Endothelial cell of umbilical vein (primary cell): Measurements from ENCODE around the gene FOXM1. TPM values are rescaled to one million over a fixed set of nuclear protein-coding genes. Genes with fewer than 3 reads are reported as not detected.

Experiments
- BruUV-seq: library from RNA; stranded (reverse); fragments of 400-500 nt; replicated peaks from 2 replicates; lab custom pipeline; 2021; lab: Mats Ljungman, UMichigan
- CTCF ChIA-PET: fragments of 300-600, 350-600 bp; sonication (Branson Sonifier 250); formaldehyde crosslinking; loops from one replicate; lab custom pipeline; 2021; ENCODE audit warnings: antibody characterized with exemption, inconsistent platforms; lab: Charles Lee
- POLR2A ChIA-PET: fragments of 300-600, 350-600 bp; sonication (Branson Sonifier 250); formaldehyde crosslinking; loops from one replicate; lab custom pipeline; 2021; ENCODE audit warnings: antibody characterized with exemption, inconsistent platforms; lab: Charles Lee
- DNase-seq: peaks from one replicate; pipeline ENCODE4 v3.0.0-alpha.2; 2011; ENCODE audit warnings: low read depth, low spot score
- FAIRE-seq: peaks from 2 replicates; lab custom pipeline; 2011; peaks lifted over from hg19 to GRCh38; lab: Jason Lieb, UNC
- H2AFZ ChIP-seq: 2 replicates; pipeline ENCODE4 v1.6.0; 2012; ENCODE audit warnings: low read depth, low read length, control low read depth, inconsistent platforms
- H3K27ac ChIP-seq: 2 replicates; pipeline ENCODE4 v1.5.1; 2011; ENCODE audit warnings: low read depth, mild to moderate bottlenecking, control low read depth, low read length, moderate library complexity; ENCODE audit not compliant: insufficient read depth
- H3K27me3 ChIP-seq, 2 experiments: 2 replicates each; pipeline versions ENCODE4 v1.6.0 to v1.6.1; 2011; ENCODE audit warnings: low read length in 2 of 2, mixed read lengths in 1 of 2; ENCODE audit not compliant: control insufficient read depth in 2 of 2, insufficient read depth in 2 of 2
- H3K36me3 ChIP-seq, 2 experiments: 2 replicates in 1 of 2; 3 replicates in 1 of 2; pipeline ENCODE4 v1.5.1; 2011; ENCODE audit warnings: low read length in 2 of 2, mild to moderate bottlenecking in 1 of 2, moderate library complexity in 1 of 2; ENCODE audit not compliant: control insufficient read depth in 2 of 2, insufficient read depth in 2 of 2; ENCODE audit errors: extremely low read depth in 1 of 2
- H3K4me1 ChIP-seq: 3 replicates; pipeline ENCODE4 v1.5.1; 2011; ENCODE audit warnings: mild to moderate bottlenecking, low read length; ENCODE audit not compliant: control insufficient read depth, insufficient read depth; ENCODE audit errors: extremely low read depth
- H3K4me2 ChIP-seq: 2 replicates; pipeline ENCODE4 v1.6.1; 2011; ENCODE audit warnings: low read length, control low read depth, mixed read lengths; ENCODE audit not compliant: insufficient read depth
- H3K4me3 ChIP-seq, 3 experiments: fragments of 200-600 bp in 1 of 3; sonication (generic), shearing (Covaris generic) in 1 of 3; replicated peaks in 1 of 3; 2 replicates each; pipeline ENCODE4 v1.5.1; 2011 to 2016; ENCODE audit warnings: control low read depth in 3 of 3, low read length in 3 of 3, mild to moderate bottlenecking in 2 of 3, inconsistent platforms in 1 of 3, low read depth in 1 of 3, moderate library complexity in 1 of 3; ENCODE audit not compliant: insufficient read depth in 1 of 3
- H3K79me2 ChIP-seq: 2 replicates; pipeline ENCODE4 v1.6.0; 2012; ENCODE audit warnings: low read length, inconsistent platforms; ENCODE audit not compliant: control insufficient read depth, insufficient read depth
- H3K9ac ChIP-seq: replicated peaks from 2 replicates; pipeline ENCODE3; 2011; ENCODE audit warnings: low read length, control low read depth; ENCODE audit not compliant: insufficient read depth; ENCODE audit errors: extremely low read depth
- H3K9me1 ChIP-seq: replicated peaks from 3 replicates; pipeline ENCODE4 v1.6.0; 2011; ENCODE audit warnings: mild to moderate bottlenecking, low read length; ENCODE audit not compliant: control insufficient read depth, insufficient read depth; ENCODE audit errors: extremely low read depth
- H3K9me3 ChIP-seq: replicated peaks from 2 replicates; pipeline ENCODE4 v1.5.1; 2012; ENCODE audit warnings: low read length, inconsistent platforms; ENCODE audit not compliant: control insufficient read depth, insufficient read depth
- H4K20me1 ChIP-seq: replicated peaks from 2 replicates; pipeline ENCODE3; 2011; ENCODE audit warnings: mild to moderate bottlenecking, low read length; ENCODE audit not compliant: control insufficient read depth, insufficient read depth; ENCODE audit errors: extremely low read depth
- CTCF ChIP-seq, 2 donors: IDR thresholded peaks; 1 replicate in 1 of 2; 2 replicates in 1 of 2; pipeline ENCODE4 v1.5.1; 2011; ENCODE audit warnings: low read length in 2 of 2, mild to moderate bottlenecking in 2 of 2, moderate library complexity in 2 of 2, control low read depth in 1 of 2, inconsistent platforms in 1 of 2, low read depth in 1 of 2; ENCODE audit not compliant: insufficient read depth in 1 of 2; ENCODE audit errors: extremely low read depth in 1 of 2
- EZH2 ChIP-seq: IDR thresholded peaks from 2 replicates; pipeline ENCODE4 v1.6.1; 2012; ENCODE audit warnings: borderline replicate concordance, low read depth, mild to moderate bottlenecking, moderate library complexity, low read length, inconsistent platforms; ENCODE audit not compliant: severe bottlenecking
- FOS ChIP-seq: IDR thresholded peaks from 2 replicates; pipeline ENCODE4 v1.6.1; 2011; ENCODE audit warnings: mild to moderate bottlenecking, low read length, moderate library complexity, borderline replicate concordance; ENCODE audit not compliant: insufficient read depth
- GATA2 ChIP-seq: IDR thresholded peaks from 2 replicates; pipeline ENCODE4 v1.7.0; 2011; ENCODE audit warnings: low read depth, mild to moderate bottlenecking, moderate library complexity, mixed read lengths, low read length; ENCODE audit not compliant: insufficient read length, insufficient read depth
- JUN ChIP-seq: IDR thresholded peaks from 2 replicates; pipeline ENCODE4 v1.6.1; 2011; ENCODE audit warnings: borderline replicate concordance, low read depth; ENCODE audit not compliant: insufficient read length, insufficient read depth
- dilution Hi-C: fragments of 300-500 bp; cut with MboI; formaldehyde crosslinking; loops from one replicate; pipeline ENCODE4 v1.15.0; 2019; ENCODE audit warnings: low sequenced_read_pairs; ENCODE audit not compliant: extremely low pct_ligation_motif_present
- intact Hi-C: fragments of 100-400 bp; cut with micrococcal nuclease; formaldehyde crosslinking; loops from one replicate; pipeline ENCODE4 v1.10.0; 2022
- polyA plus RNA-seq, 4 experiments: library from polyadenylated mRNA; depleted of rRNA in 3 of 4; stranded (reverse) in 3 of 4; unstranded in 1 of 4; fragments of >200 nt; gene quantifications; 2 replicates each; pipeline versions ENCODE4 v1.2.1 to v1.2.3, GENCODE V29; 2011 to 2012; ENCODE audit warnings: missing spikeins in 1 of 4
- total RNA-seq: library from RNA; stranded (reverse); gene quantifications from 2 replicates; pipeline ENCODE4 v1.2.3, GENCODE V29; 2021
- TF ChIP-seq, protein P1 (sequence below): IDR thresholded peaks from 2 replicates; pipeline ENCODE4 v1.6.1; 2011; ENCODE audit not compliant: insufficient read depth, insufficient read length

The FOXM1 gene
- total and polyA plus RNA-seq, 2 donors (not counting 3 experiments of a cell fraction or from before 2014, with no cell fraction given): 43.5 to 136 TPM

- no peak overlapping the region for H2AFZ ChIP-seq
- POLR2A ChIA-PET: interaction anchor here (0.7 kb wide), 1 partner anchor 28 kb away, joined by 5 read pairs; no protein-coding TSS in a partner anchor
- CTCF ChIA-PET: interaction anchor here (0.6 to 5.5 kb wide), 33 partner anchors 8 to 390 kb away, joined by 3 to 91 read pairs (median 4); partner anchors contain the start of genes FOXM1, RHNO1, TEAD4 and TEX52
- FAIRE-seq (no peak), DNase-seq (no peak)
- dilution Hi-C loops: no loop called here
- BruUV-seq: no TSS peak
- H3K9me3 ChIP-seq: no peaks in the 10 kb centered on the region
- peaks cover 25% of the 10 kb centered on the region for H3K79me2 ChIP-seq
- no peaks in the 10 kb centered on the region for H3K9me1 ChIP-seq
- intact Hi-C loops: loop anchor here (1.0 to 2.0 kb wide), 3 partner anchors 60 to 156 kb away; no protein-coding TSS in a partner anchor
- no peak overlapping the region for H3K27ac ChIP-seq
- H4K20me1 ChIP-seq: no peaks in the 10 kb centered on the region
- peaks cover 3% of the 10 kb centered on the region in 2 experiments for H3K36me3 ChIP-seq
- no peak overlapping the region for H3K4me2 ChIP-seq
- no peak overlapping the region for H3K4me3 ChIP-seq
- no peaks in the 10 kb centered on the region for H3K4me1 ChIP-seq
- no peak overlapping the region for H3K9ac ChIP-seq
- H3K27me3 ChIP-seq: no peaks in the 10 kb centered on the region
- TF ChIP-seq FOS (no peak), CTCF (IDR thresholded peaks at IDR 0.05; ENCODE audit: extremely low read depth in 1 of 2, insufficient read depth in 1 of 2, low read depth in 1 of 2, low read length in 2 of 2) (no peak), JUN (no peak), EZH2 (no peak), GATA2 (no peak)
- TF ChIP-seq, protein P1, sequence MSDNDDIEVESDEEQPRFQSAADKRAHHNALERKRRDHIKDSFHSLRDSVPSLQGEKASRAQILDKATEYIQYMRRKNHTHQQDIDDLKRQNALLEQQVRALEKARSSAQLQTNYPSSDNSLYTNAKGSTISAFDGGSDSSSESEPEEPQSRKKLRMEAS: no peak
Observed at GRCh38 chr12:2884810-2885209, 7.8 kb upstream of the FOXM1 start.
